GM12878 (cell line): ENCODE results near the gene ERG. TPM values are rescaled to one million over a fixed set of nuclear protein-coding genes. Genes with fewer than 3 reads are reported as not detected.

ENCODE experiments used
- ATAC-seq: fragments of 200-7000 bp; cut with Tn5 transposase; 3 replicates; pipeline ENCODE4 v1.9.1; 2020; ENCODE audit warnings: mild to moderate bottlenecking, moderate library complexity
- BruUV-seq: library from RNA; stranded (reverse); fragments of 400-500 nt; replicated peaks from 2 replicates; lab custom pipeline; 2021; lab: Mats Ljungman, UMichigan
- CTCF ChIA-PET: fragments of 300-600 bp; sonication (Branson Sonifier 250); formaldehyde crosslinking; extraction: SDS; loops from one replicate; lab custom pipeline; 2021; ENCODE audit warnings: inconsistent platforms; lab: Yijun Ruan, JAX
- POLR2A ChIA-PET: fragments of 350-600 bp; formaldehyde crosslinking; extraction: SDS; loops from one replicate; lab custom pipeline; 2021; ENCODE audit warnings: inconsistent platforms; lab: Charles Lee
- RAD21 ChIA-PET: fragments of 300-600 bp; sonication (Branson Sonifier 250); formaldehyde crosslinking; loops from one replicate; lab custom pipeline; 2023; ENCODE audit warnings: antibody characterized with exemption; ENCODE audit not compliant: unreplicated experiment; lab: Charles Lee
- SMC1A ChIA-PET: fragments of 300-600 bp; sonication (Branson Sonifier 250); formaldehyde crosslinking; loops from one replicate; lab custom pipeline; 2023; ENCODE audit not compliant: unreplicated experiment, uncharacterized antibody; lab: Charles Lee
- DNase-seq: peaks from one replicate; pipeline ENCODE4 v3.0.0-alpha.2; 2011; ENCODE audit warnings: low read depth, low spot score
- FAIRE-seq: peaks from 3 replicates; lab custom pipeline; 2011; peaks lifted over from hg19 to GRCh38; lab: Jason Lieb, UNC
- H2AFZ ChIP-seq: 2 replicates; pipeline ENCODE4 v1.6.0; 2011; ENCODE audit warnings: low read depth, low read length, control low read depth; ENCODE audit not compliant: control insufficient read depth
- H3K27ac ChIP-seq: 2 replicates; pipeline ENCODE4 v1.5.1; 2011; ENCODE audit warnings: control low read depth; ENCODE audit not compliant: control insufficient read depth, insufficient read depth
- H3K27me3 ChIP-seq, 2 experiments: replicated peaks in 1 of 2; 2 replicates each; pipeline versions ENCODE4 v1.6.0 to v1.6.1; 2011; ENCODE audit warnings: low read length in 1 of 2; ENCODE audit not compliant: control insufficient read depth in 2 of 2, insufficient read depth in 2 of 2
- H3K36me3 ChIP-seq, 2 experiments: 2 replicates each; pipeline ENCODE4 v1.5.1; 2011; ENCODE audit warnings: low read length in 1 of 2; ENCODE audit not compliant: control insufficient read depth in 2 of 2, insufficient read depth in 2 of 2
- H3K4me1 ChIP-seq: 2 replicates; pipeline ENCODE4 v1.6.1; 2011; ENCODE audit warnings: mild to moderate bottlenecking, low read length, moderate library complexity, mixed read lengths; ENCODE audit not compliant: control insufficient read depth, insufficient read depth
- H3K4me2 ChIP-seq: 2 replicates; pipeline ENCODE4 v1.6.0; 2011; ENCODE audit warnings: control low read depth; ENCODE audit not compliant: control insufficient read depth, insufficient read depth
- H3K4me3 ChIP-seq: fragments of 200-600 bp; sonication (generic); 2 replicates; pipeline ENCODE4 v1.5.1; 2016
- H3K79me2 ChIP-seq: 2 replicates; pipeline ENCODE4 v1.6.0; 2011; ENCODE audit warnings: low read length; ENCODE audit not compliant: control insufficient read depth, insufficient read depth
- H3K9ac ChIP-seq: 2 replicates; pipeline ENCODE4 v1.8.0; 2011; ENCODE audit warnings: low read length, control low read depth, mixed read lengths; ENCODE audit not compliant: control insufficient read depth, insufficient read depth
- H3K9me3 ChIP-seq: replicated peaks from 3 replicates; pipeline ENCODE4 v1.5.1; 2011; ENCODE audit warnings: mild to moderate bottlenecking, low read length; ENCODE audit not compliant: control insufficient read depth, insufficient read depth
- H4K20me1 ChIP-seq: 2 replicates; pipeline ENCODE4 v1.6.0; 2011; ENCODE audit not compliant: control insufficient read depth, insufficient read depth
- CHD4 ChIP-seq: fragments of 200-600 bp; sonication (generic); IDR thresholded peaks from 2 replicates; pipeline ENCODE4 v1.6.1; 2016; ENCODE audit warnings: mild to moderate bottlenecking
- EED ChIP-seq: sonication (generic); IDR thresholded peaks from 2 replicates; pipeline ENCODE4 v1.6.1; 2016; ENCODE audit warnings: antibody characterized with exemption, low read depth
- EP300 ChIP-seq, 2 experiments: fragments of 150-350 bp in 1 of 2; IDR thresholded peaks; 2 replicates each; pipeline ENCODE4 v1.6.1; 2011 to 2012; ENCODE audit warnings: low read depth in 2 of 2, low read length in 2 of 2, borderline replicate concordance in 1 of 2, improper control_type of control experiment in 1 of 2, inconsistent platforms in 1 of 2; ENCODE audit not compliant: control insufficient read depth in 1 of 2
- EZH2 ChIP-seq: IDR thresholded peaks from 2 replicates; pipeline ENCODE4 v1.6.1; 2012; ENCODE audit warnings: low read depth, mild to moderate bottlenecking, control low read depth, inconsistent platforms, low read length, borderline replicate concordance; ENCODE audit not compliant: control insufficient read depth
- FOS ChIP-seq: IDR thresholded peaks from 3 replicates; pipeline ENCODE4 v1.6.1; 2011; ENCODE audit warnings: borderline replicate concordance; ENCODE audit not compliant: insufficient read length; ENCODE audit errors: extremely low read depth
- HDAC6 ChIP-seq: fragments of 200-600 bp; sonication (generic); IDR thresholded peaks from one replicate; pipeline ENCODE4 v1.8.0; 2017; ENCODE audit warnings: antibody characterized with exemption; ENCODE audit not compliant: unreplicated experiment
- IRF3 ChIP-seq: fragments of 450-650 bp; IDR thresholded peaks from 2 replicates; pipeline ENCODE4 v1.6.1; 2014; ENCODE audit warnings: mild to moderate bottlenecking
- LARP7 ChIP-seq: fragments of 450-650 bp; IDR thresholded peaks from 2 replicates; pipeline ENCODE4 v1.6.1; 2017; ENCODE audit warnings: mild to moderate bottlenecking
- MYB ChIP-seq: fragments of 150-350 bp; IDR thresholded peaks from 2 replicates; pipeline ENCODE4 v1.6.1; 2014; ENCODE audit warnings: mild to moderate bottlenecking, low read depth, low read length, borderline replicate concordance
- MYC ChIP-seq: IDR thresholded peaks from 2 replicates; pipeline ENCODE4 v1.6.1; 2011; ENCODE audit warnings: mild to moderate bottlenecking, low read length, moderate library complexity, inconsistent platforms; ENCODE audit not compliant: insufficient read depth, insufficient replicate concordance, insufficient read length, severe bottlenecking
- RELA ChIP-seq: fragments of 450-650 bp; IDR thresholded peaks from 2 replicates; pipeline ENCODE4 v1.8.0; 2014; ENCODE audit warnings: borderline replicate concordance; ENCODE audit not compliant: partially characterized antibody
- SREBF2 ChIP-seq: IDR thresholded peaks from 2 replicates; pipeline ENCODE4 v1.6.1; 2012; ENCODE audit warnings: mild to moderate bottlenecking, low read length
- STAT1 ChIP-seq: fragments of 450-650 bp; conservative IDR thresholded peaks from 2 replicates; pipeline ENCODE4 v1.6.1; 2014; ENCODE audit warnings: antibody characterized with exemption, mild to moderate bottlenecking
- STAT3 ChIP-seq: IDR thresholded peaks from 2 replicates; pipeline ENCODE4 v1.6.1; 2011; ENCODE audit warnings: low read depth, low read length, improper control_type of control experiment
- WGBS: methylation state at CpG from one replicate; pipeline ENCODE4 v1.1.6; 2016; ENCODE audit warnings: low lambda C conversion rate; ENCODE audit not compliant: insufficient replicate concordance, insufficient coverage; ENCODE audit errors: missing lambda C conversion rate; 5-methylcytosine and 5-hydroxymethylcytosine counted together
- in situ Hi-C: fragments of 300-500 bp; cut with MboI; formaldehyde crosslinking; loops from 9 replicates; pipeline ENCODE4 v1.14.3; 2018; ENCODE audit warnings: mixed read lengths
- intact Hi-C: fragments of 100-400 bp; cut with micrococcal nuclease; formaldehyde crosslinking; loops from one replicate; pipeline ENCODE4 v1.14.2; 2022; ENCODE audit not compliant: unreplicated experiment
- polyA plus RNA-seq, 11 experiments: library from polyadenylated mRNA; depleted of rRNA in 4 of 11; unstranded in 6 of 11; stranded (reverse) in 5 of 11; fragments of >200 nt; fragmentation: Nextera tagmentation in 4 of 11; fragmentation: Illumina TruSeq in 1 of 11; extraction: Ambion mirVana in 4 of 11; extraction: Trizol in 1 of 11; gene quantifications; 1 replicate in 1 of 11; 2 replicates in 10 of 11; pipeline versions ENCODE4 v1.2.1 to v1.2.3, GENCODE V29; 2011 to 2016; ENCODE audit warnings: inconsistent platforms in 2 of 11, missing spikeins in 2 of 11, low read depth in 1 of 11
- total RNA-seq, 4 experiments: library from RNA; depleted of rRNA in 3 of 4; stranded (reverse); fragments of >200 nt in 3 of 4; fragmentation: Illumina TruSeq in 1 of 4; extraction: Trizol in 1 of 4; gene quantifications; 2 replicates each; pipeline versions ENCODE4 v1.2.1 to v1.2.3, GENCODE V29; 2013 to 2021

The ERG gene
- total and polyA plus RNA-seq, 10 of the 15 experiments (the other 5 are each of a cell fraction or from before 2014, with no cell fraction given) = not detected

- intact Hi-C loops = loop anchor here (5.0 kb wide), 1 partner anchor 83 kb away; no protein-coding TSS in a partner anchor
- no peaks in the 10 kb centered on the region for H4K20me1 ChIP-seq
- H3K4me1 ChIP-seq = no peaks in the 10 kb centered on the region; the same call in 1 of the 2 replicates
- no peaks in the 10 kb centered on the region; a peak in 1 of 4 replicates for H3K27me3 ChIP-seq
- H3K79me2 ChIP-seq = no peaks in the 10 kb centered on the region
- no peak overlapping the region for H3K9ac ChIP-seq
- BruUV-seq = no TSS peak
- FAIRE-seq (no peak), ATAC-seq (no peak)
- no peak overlapping the region for H3K4me3 ChIP-seq
- RAD21 ChIA-PET = interaction anchor here (0.8 to 7.4 kb wide), 9 partner anchors 57 to 639 kb away, joined by 3 to 110 read pairs (median 4); no protein-coding TSS in a partner anchor
- H3K4me2 ChIP-seq = no peak overlapping the region
- POLR2A ChIA-PET = no interaction called here
- H3K27ac ChIP-seq = no peak overlapping the region
- H3K36me3 ChIP-seq = no peaks in the 10 kb centered on the region
- in situ Hi-C loops = loop anchor here (5.0 kb wide), 3 partner anchors 138 to 643 kb away; no protein-coding TSS in a partner anchor
- no peak overlapping the region for H2AFZ ChIP-seq
- 17% methylated on average over 3 of the region's 3 CpGs for WGBS
- TF ChIP-seq EZH2 = no peak
- TF ChIP-seq, all 136 proteins: peak for 0
- SMC1A ChIA-PET = interaction anchor here (0.8 to 4.9 kb wide), 9 partner anchors 78 to 191 kb away, joined by 3 to 90 read pairs (median 19); no protein-coding TSS in a partner anchor
- no peaks in the 10 kb centered on the region; the same call in 2 of the 3 replicates for H3K9me3 ChIP-seq
- no peak for DNase-seq
- CTCF ChIA-PET = interaction anchor here (0.7 to 9.1 kb wide), 10 partner anchors 16 to 676 kb away, joined by 3 to 195 read pairs (median 25); no protein-coding TSS in a partner anchor
Measured at GRCh38 chr21:38350684-38351083, 147.6 kb downstream of the ERG start.

DNA sequence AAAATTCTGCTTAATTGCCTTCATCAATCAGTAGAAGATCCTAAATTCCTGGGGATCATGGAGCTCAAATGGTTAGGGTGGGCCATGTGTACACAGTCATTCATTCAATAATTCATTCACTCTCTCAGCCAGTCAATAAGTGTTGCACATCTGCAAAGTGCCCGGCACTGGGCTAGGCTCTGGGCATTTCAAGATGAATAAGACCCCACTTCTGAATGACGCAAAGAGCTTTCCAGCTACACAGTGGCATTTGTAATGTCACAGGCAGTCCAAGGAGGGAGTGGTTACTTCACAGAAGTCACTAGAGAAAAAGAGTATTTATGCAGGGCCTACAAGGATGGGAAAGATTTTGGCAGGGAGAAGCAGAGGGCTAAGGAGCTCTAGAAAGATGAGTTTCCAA is 148.3 kb downstream of the ERG start:
- H3K4me2 ChIP-seq = no peak overlapping the region
- H3K27me3 ChIP-seq = no peaks in the 10 kb centered on the region; a peak in 1 of 4 replicates
- ChIA-PET RAD21 (interaction anchor here (1.2 to 7.4 kb wide), 4 partner anchors 56 to 638 kb away, joined by 3 to 110 read pairs (median 34); no protein-coding TSS in a partner anchor), SMC1A (interaction anchor here (0.7 to 4.9 kb wide), 5 partner anchors 77 to 190 kb away, joined by 3 to 90 read pairs (median 17); no protein-coding TSS in a partner anchor), POLR2A (no interaction called here), CTCF (interaction anchor here (1.4 to 9.1 kb wide), 7 partner anchors 16 to 637 kb away, joined by 9 to 195 read pairs (median 42); no protein-coding TSS in a partner anchor)
- intact Hi-C loops = loop anchor here (5.0 kb wide), 1 partner anchor 83 kb away; no protein-coding TSS in a partner anchor
- no peak overlapping the region for H3K27ac ChIP-seq
- H3K9me3 ChIP-seq = no peaks in the 10 kb centered on the region; the same call in 2 of the 3 replicates
- no peak overlapping the region for H2AFZ ChIP-seq
- no peaks in the 10 kb centered on the region; the same call in 1 of the 2 replicates for H3K4me1 ChIP-seq
- H3K79me2 ChIP-seq = no peaks in the 10 kb centered on the region
- no peak for DNase-seq
- H3K36me3 ChIP-seq = no peaks in the 10 kb centered on the region
- no peak overlapping the region for H3K4me3 ChIP-seq
- in situ Hi-C loops = loop anchor here (5.0 kb wide), 3 partner anchors 138 to 643 kb away; no protein-coding TSS in a partner anchor
- no peaks in the 10 kb centered on the region for H4K20me1 ChIP-seq
- WGBS = 50% methylated on average over 2 of the region's 2 CpGs
- no peak overlapping the region for H3K9ac ChIP-seq
- FAIRE-seq = no peak
- BruUV-seq = no TSS peak
- no peak for ATAC-seq
- TF ChIP-seq RELA (no peak), EP300 (IDR thresholded peaks at IDR 0.05; ENCODE audit: borderline replicate concordance in 1 of 2, control insufficient read depth in 1 of 2, low read depth in 2 of 2, low read length in 2 of 2) (no peak), MYC (no peak), FOS (no peak), SREBF2 (no peak), STAT3 (no peak), MYB (no peak), HDAC6 (no peak), CHD4 (no peak), STAT1 (no peak), EED (no peak), IRF3 (no peak), LARP7 (no peak)
